ENCODE measurements around the gene DUSP23.

DNA sequence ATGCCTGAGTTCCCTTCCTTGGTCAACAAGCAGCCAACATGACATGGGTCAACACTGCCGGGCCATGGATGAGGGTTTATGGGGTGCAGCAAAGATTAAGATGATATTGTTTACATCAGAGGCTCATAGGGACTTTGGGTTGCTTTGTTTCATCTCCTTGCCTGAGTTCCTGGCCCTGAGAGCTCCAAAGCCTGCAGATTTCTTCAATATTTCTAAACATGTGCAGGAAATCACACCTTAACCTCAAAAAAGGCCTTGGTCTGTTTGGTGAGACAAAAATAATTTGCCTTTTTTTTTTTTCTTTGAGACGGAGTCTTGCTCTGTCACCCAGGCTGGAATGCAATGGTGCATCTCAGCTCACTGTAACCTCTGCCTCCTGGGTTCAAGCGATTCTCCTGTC, 46.8 kb downstream of the DUSP23 start:
- TF ChIP-seq, protein P1, sequence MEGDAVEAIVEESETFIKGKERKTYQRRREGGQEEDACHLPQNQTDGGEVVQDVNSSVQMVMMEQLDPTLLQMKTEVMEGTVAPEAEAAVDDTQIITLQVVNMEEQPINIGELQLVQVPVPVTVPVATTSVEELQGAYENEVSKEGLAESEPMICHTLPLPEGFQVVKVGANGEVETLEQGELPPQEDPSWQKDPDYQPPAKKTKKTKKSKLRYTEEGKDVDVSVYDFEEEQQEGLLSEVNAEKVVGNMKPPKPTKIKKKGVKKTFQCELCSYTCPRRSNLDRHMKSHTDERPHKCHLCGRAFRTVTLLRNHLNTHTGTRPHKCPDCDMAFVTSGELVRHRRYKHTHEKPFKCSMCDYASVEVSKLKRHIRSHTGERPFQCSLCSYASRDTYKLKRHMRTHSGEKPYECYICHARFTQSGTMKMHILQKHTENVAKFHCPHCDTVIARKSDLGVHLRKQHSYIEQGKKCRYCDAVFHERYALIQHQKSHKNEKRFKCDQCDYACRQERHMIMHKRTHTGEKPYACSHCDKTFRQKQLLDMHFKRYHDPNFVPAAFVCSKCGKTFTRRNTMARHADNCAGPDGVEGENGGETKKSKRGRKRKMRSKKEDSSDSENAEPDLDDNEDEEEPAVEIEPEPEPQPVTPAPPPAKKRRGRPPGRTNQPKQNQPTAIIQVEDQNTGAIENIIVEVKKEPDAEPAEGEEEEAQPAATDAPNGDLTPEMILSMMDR (IDR thresholded peaks at IDR 0.05; ENCODE audit: insufficient read depth, low read length, poor library complexity, severe bottlenecking) = no peak
- TF ChIP-seq EZH2phosphoT487 (conservative IDR thresholded peaks at IDR 0.05; ENCODE audit: low read length) = no peak
